Prostate gland (tissue), 2 donors: ENCODE results near the gene TMTC2. TPM values are rescaled to one million over a fixed set of nuclear protein-coding genes. Genes with fewer than 3 reads are reported as not detected.

Experiments used
- DNase-seq: peaks from one replicate; pipeline ENCODE4 v3.0.0-alpha.2; 2019; ENCODE audit warnings: low spot score
- H3K27ac ChIP-seq, 2 donors: fragments of 200-600 bp; sonication (generic); 2 replicates each; pipeline ENCODE4 v1.5.1; 2017 to 2019
- H3K27me3 ChIP-seq: fragments of 200-600 bp; sonication (generic); replicated peaks from 2 replicates; pipeline ENCODE4 v1.5.1; 2019; ENCODE audit not compliant: insufficient read depth
- H3K36me3 ChIP-seq, 2 donors: fragments of 200-600 bp; sonication (generic); 1 replicate in 1 of 2; 2 replicates in 1 of 2; pipeline versions ENCODE4 v1.5.1 to v1.8.1; 2017 to 2019
- H3K4me1 ChIP-seq: fragments of 200-600 bp; sonication (generic); replicated peaks from 2 replicates; pipeline ENCODE4 v1.5.1; 2019
- H3K4me3 ChIP-seq, 2 donors: fragments of 200-600 bp; sonication (generic); 2 replicates each; pipeline ENCODE4 v1.5.1; 2017 to 2019
- H3K9me3 ChIP-seq: fragments of 200-600 bp; sonication (generic); 2 replicates; pipeline ENCODE4 v1.5.1; 2017
- CTCF ChIP-seq, 4 experiments: fragments of 200-600 bp in 2 of 4; fragments of 450-650 bp in 2 of 4; sonication (generic) in 2 of 4; IDR thresholded peaks; 1 replicate in 3 of 4; 2 replicates in 1 of 4; pipeline ENCODE4 v1.5.1; 2016 to 2019; ENCODE audit warnings: antibody characterized with exemption in 4 of 4, mild to moderate bottlenecking in 2 of 4, moderate library complexity in 2 of 4
- POLR2A ChIP-seq: fragments of 450-650 bp; IDR thresholded peaks from one replicate; pipeline ENCODE4 v1.6.1; 2016; ENCODE audit warnings: antibody characterized with exemption, mild to moderate bottlenecking
- POLR2AphosphoS5 ChIP-seq: sonication (generic); formaldehyde crosslinking; IDR thresholded peaks from one replicate; pipeline ENCODE4 v1.6.1; 2017; ENCODE audit warnings: antibody characterized with exemption
- WGBS: methylation state at CpG from one replicate; pipeline ENCODE4 v1.1.5; 2018; 5-methylcytosine and 5-hydroxymethylcytosine counted together
- intact Hi-C: fragments of 100-400 bp; cut with DNase I; formaldehyde crosslinking; loops from one replicate; pipeline ENCODE4 v1.14.2; 2022
- total RNA-seq, 2 donors: library from RNA; depleted of rRNA; stranded (reverse); fragments of >200 nt; gene quantifications; one replicate each; pipeline ENCODE4 v1.1.0, GENCODE V29; 2016

The TMTC2 gene
- total RNA-seq, 2 donors from 2014 or later: 19.0 to 30.7 TPM

GRCh38 chr12:82958966-82959365 lies 272.3 kb downstream of the TMTC2 start:
- H3K4me3 ChIP-seq: no peak overlapping the region
- intact Hi-C loops: no loop called here
- no peaks in the 10 kb centered on the region for H3K4me1 ChIP-seq
- no peaks in the 10 kb centered on the region for H3K9me3 ChIP-seq
- no peak for DNase-seq
- TF ChIP-seq POLR2A (no peak), POLR2AphosphoS5 (no peak), CTCF (IDR thresholded peaks at IDR 0.05) (no peak)
- H3K27me3 ChIP-seq: no peaks in the 10 kb centered on the region
- H3K36me3 ChIP-seq: no peaks in the 10 kb centered on the region
- H3K27ac ChIP-seq: no peak overlapping the region

DNA sequence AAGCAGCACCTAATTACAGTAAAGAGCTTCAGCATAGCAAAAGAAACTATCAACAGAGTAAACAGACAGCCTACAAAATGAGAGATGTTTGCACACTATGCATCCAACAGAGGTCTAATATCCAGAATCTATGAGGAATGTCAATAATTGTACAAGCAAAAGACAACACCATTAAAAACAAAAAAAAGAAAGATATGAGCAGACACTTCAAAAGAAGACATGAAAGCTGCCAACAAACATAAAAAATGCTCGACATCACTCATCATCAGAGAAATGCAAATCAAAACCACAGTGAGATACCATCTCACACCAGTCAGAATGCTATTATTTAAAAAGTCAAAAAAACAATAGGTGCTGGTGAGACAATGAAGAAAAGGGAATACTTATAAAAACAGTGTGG lies 273.1 kb downstream of the TMTC2 start:
- Histone ChIP-seq H3K4me1 (no peaks in the 10 kb centered on the region), H3K4me3 (no peak overlapping the region), H3K36me3 (no peaks in the 10 kb centered on the region), H3K9me3 (no peaks in the 10 kb centered on the region), H3K27ac (no peak overlapping the region), H3K27me3 (no peaks in the 10 kb centered on the region)
- WGBS: 52% methylated on average over 1 of the region's 1 CpG
- no peak for DNase-seq
- no peak for TF ChIP-seq POLR2A
- intact Hi-C loops: no loop called here

DNA sequence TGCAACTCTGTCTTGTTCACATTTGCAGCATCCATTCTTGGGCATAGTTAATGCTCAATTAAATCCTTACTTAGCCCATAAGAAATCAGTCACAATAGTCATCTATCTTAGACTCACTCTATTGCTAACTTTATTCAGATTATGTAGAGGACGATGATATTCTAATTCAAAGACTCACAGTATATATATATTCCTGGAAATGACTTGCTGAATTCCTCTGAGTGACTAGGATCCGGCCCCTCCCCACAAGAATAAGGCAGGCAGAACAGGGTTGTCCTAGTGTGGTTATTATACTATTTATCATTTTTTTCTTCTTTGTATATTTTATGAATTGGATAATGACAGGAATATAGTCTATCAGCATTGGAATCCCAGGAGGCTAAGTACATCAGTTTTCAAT lies 275.1 kb downstream of the TMTC2 start:
- Histone ChIP-seq H3K27me3 (no peaks in the 10 kb centered on the region), H3K9me3 (no peaks in the 10 kb centered on the region), H3K36me3 (no peaks in the 10 kb centered on the region), H3K4me3 (no peak overlapping the region), H3K27ac (no peak overlapping the region), H3K4me1 (no peaks in the 10 kb centered on the region)
- no peak for DNase-seq
- TF ChIP-seq POLR2A (no peak), POLR2AphosphoS5 (no peak), CTCF (IDR thresholded peaks at IDR 0.05) (no peak)
- WGBS: 97% methylated on average over 2 of the region's 2 CpGs
- intact Hi-C loops: no loop called here

DNA sequence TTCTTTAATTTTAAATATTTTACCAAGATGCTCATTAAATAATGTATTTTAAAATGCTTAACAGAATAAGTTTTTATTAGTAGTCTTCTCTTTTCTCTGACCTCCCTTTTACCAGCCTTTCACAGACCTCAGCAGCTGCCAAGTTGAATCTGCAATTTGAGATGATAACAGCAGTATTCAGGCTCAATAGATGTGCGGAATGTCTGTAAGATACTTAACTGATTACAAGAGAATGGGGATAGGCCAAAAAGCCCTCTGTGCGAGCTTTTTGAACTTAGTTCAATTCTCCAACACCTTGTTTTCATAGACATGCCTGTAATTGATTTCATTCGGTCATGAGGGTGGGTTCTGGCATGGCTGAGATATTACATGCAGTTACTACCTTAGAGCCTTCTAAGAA lies 277.2 kb downstream of the TMTC2 start:
- Histone ChIP-seq H3K36me3 (no peaks in the 10 kb centered on the region), H3K4me3 (no peak overlapping the region), H3K27me3 (no peaks in the 10 kb centered on the region), H3K9me3 (no peaks in the 10 kb centered on the region), H3K4me1 (no peaks in the 10 kb centered on the region), H3K27ac (no peak overlapping the region)
- DNase-seq: no peak
- intact Hi-C loops: no loop called here
- TF ChIP-seq POLR2AphosphoS5 (no peak), CTCF (IDR thresholded peaks at IDR 0.05) (no peak), POLR2A (no peak)
- 47% methylated on average over 3 of the region's 3 CpGs for WGBS

GRCh38 chr12:82964446-82964845 lies 277.7 kb downstream of the TMTC2 start:
- no peak for TF ChIP-seq POLR2A
- no peak for TF ChIP-seq POLR2AphosphoS5
- no peak for TF ChIP-seq CTCF (IDR thresholded peaks at IDR 0.05)
- no peak overlapping the region for H3K4me3 ChIP-seq
- intact Hi-C loops: no loop called here

More at GRCh38 chr12:82964446-82964845, 277.7 kb downstream of the TMTC2 start:
- no peak for DNase-seq
- H3K9me3 ChIP-seq: no peaks in the 10 kb centered on the region
- no peaks in the 10 kb centered on the region for H3K27me3 ChIP-seq
- no peaks in the 10 kb centered on the region for H3K36me3 ChIP-seq
- H3K4me1 ChIP-seq: no peaks in the 10 kb centered on the region
- 50% methylated on average over 3 of the region's 3 CpGs for WGBS
- H3K27ac ChIP-seq: no peak overlapping the region
